Measurements from ENCODE around the gene BCL11A. TPM values are rescaled to one million over a fixed set of nuclear protein-coding genes. Genes with fewer than 3 reads are reported as not detected.

The BCL11A gene
- total and polyA plus RNA-seq, 2 of the 13 experiments (the other 11 are each of a cell fraction or from before 2014, with no cell fraction given), result not detected

DNA sequence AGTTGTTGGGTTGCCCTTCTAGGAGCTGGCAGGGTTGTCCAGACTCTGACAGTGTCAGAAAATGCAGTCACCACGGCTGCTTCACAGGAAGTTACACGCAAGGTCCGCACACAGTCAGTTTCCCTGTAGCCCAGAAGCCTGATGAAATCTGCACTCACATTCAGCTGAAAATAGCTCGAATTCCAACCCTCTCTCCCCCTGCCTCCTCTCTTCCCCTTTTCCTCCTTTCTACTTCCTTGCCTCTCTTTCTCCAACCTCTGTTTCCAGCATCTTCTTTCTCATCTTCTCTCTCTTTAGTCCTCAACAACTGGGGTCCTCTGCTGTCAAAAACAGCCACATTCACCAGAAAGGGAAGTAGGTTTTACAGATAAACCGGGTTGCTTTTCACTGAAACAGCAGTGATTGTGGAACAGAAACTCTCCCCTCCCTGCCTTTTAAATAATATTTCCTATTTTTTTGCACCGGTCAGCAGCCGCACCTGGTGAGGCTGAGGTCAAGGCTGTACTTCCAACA lies 69.3 kb downstream of the BCL11A start (continued):
- TF ChIP-seq KAT7 (CRISPR knock-in tag; IDR thresholded peaks at IDR 0.05; ENCODE audit: borderline replicate concordance), result no peak
- TF ChIP-seq PRMT3 (CRISPR knock-in tag; IDR thresholded peaks at IDR 0.05; ENCODE audit: borderline replicate concordance, low read depth), result no peak
- TF ChIP-seq ZFP36 (IDR thresholded peaks at IDR 0.05; ENCODE audit: borderline replicate concordance, low read depth, low read length, partially characterized antibody), result no peak
- no peak for TF ChIP-seq ZBTB3 (CRISPR knock-in tag; IDR thresholded peaks at IDR 0.05; ENCODE audit: borderline replicate concordance, low read depth)
- no peak for TF ChIP-seq SMAD1 (CRISPR knock-in tag; IDR thresholded peaks at IDR 0.05; ENCODE audit: borderline replicate concordance, low read depth)
- no peak for TF ChIP-seq KDM5B (CRISPR knock-in tag; IDR thresholded peaks at IDR 0.05; ENCODE audit: borderline replicate concordance)
- TF ChIP-seq FOXA3 (CRISPR knock-in tag; IDR thresholded peaks at IDR 0.05), result no peak
- no peak for TF ChIP-seq NFIB (CRISPR knock-in tag; IDR thresholded peaks at IDR 0.05; ENCODE audit: borderline replicate concordance)
- TF ChIP-seq, protein P1, sequence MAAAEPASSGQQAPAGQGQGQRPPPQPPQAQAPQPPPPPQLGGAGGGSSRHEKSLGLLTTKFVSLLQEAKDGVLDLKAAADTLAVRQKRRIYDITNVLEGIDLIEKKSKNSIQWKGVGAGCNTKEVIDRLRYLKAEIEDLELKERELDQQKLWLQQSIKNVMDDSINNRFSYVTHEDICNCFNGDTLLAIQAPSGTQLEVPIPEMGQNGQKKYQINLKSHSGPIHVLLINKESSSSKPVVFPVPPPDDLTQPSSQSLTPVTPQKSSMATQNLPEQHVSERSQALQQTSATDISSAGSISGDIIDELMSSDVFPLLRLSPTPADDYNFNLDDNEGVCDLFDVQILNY (CRISPR knock-in tag; conservative IDR thresholded peaks at IDR 0.05), result no peak
- no peak for TF ChIP-seq ZNF766 (CRISPR knock-in tag; IDR thresholded peaks at IDR 0.05; ENCODE audit: borderline replicate concordance)
- TF ChIP-seq GABPA (IDR thresholded peaks at IDR 0.05; ENCODE audit: low read depth, low read length), result no peak
- TF ChIP-seq GABPA (CRISPR knock-in tag; IDR thresholded peaks at IDR 0.05; ENCODE audit: low read depth), result 0 out of 2 replicates have a peak, but pooled peaks have one; percentile 23
- no peak for TF ChIP-seq HNRNPUL1 (IDR thresholded peaks at IDR 0.05; ENCODE audit: low read depth, low read length)
- TF ChIP-seq, protein P2, sequence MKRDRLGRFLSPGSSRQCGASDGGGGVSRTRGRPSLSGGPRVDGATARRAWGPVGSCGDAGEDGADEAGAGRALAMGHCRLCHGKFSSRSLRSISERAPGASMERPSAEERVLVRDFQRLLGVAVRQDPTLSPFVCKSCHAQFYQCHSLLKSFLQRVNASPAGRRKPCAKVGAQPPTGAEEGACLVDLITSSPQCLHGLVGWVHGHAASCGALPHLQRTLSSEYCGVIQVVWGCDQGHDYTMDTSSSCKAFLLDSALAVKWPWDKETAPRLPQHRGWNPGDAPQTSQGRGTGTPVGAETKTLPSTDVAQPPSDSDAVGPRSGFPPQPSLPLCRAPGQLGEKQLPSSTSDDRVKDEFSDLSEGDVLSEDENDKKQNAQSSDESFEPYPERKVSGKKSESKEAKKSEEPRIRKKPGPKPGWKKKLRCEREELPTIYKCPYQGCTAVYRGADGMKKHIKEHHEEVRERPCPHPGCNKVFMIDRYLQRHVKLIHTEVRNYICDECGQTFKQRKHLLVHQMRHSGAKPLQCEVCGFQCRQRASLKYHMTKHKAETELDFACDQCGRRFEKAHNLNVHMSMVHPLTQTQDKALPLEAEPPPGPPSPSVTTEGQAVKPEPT (CRISPR knock-in tag; IDR thresholded peaks at IDR 0.05; ENCODE audit: low read depth), result no peak
- no peak for TF ChIP-seq AGO1 (IDR thresholded peaks at IDR 0.05; ENCODE audit: low read depth, low read length, poor library complexity, severe bottlenecking)
- no peak for TF ChIP-seq KLF12 (CRISPR knock-in tag; IDR thresholded peaks at IDR 0.05; ENCODE audit: borderline replicate concordance)
- TF ChIP-seq, protein P3, sequence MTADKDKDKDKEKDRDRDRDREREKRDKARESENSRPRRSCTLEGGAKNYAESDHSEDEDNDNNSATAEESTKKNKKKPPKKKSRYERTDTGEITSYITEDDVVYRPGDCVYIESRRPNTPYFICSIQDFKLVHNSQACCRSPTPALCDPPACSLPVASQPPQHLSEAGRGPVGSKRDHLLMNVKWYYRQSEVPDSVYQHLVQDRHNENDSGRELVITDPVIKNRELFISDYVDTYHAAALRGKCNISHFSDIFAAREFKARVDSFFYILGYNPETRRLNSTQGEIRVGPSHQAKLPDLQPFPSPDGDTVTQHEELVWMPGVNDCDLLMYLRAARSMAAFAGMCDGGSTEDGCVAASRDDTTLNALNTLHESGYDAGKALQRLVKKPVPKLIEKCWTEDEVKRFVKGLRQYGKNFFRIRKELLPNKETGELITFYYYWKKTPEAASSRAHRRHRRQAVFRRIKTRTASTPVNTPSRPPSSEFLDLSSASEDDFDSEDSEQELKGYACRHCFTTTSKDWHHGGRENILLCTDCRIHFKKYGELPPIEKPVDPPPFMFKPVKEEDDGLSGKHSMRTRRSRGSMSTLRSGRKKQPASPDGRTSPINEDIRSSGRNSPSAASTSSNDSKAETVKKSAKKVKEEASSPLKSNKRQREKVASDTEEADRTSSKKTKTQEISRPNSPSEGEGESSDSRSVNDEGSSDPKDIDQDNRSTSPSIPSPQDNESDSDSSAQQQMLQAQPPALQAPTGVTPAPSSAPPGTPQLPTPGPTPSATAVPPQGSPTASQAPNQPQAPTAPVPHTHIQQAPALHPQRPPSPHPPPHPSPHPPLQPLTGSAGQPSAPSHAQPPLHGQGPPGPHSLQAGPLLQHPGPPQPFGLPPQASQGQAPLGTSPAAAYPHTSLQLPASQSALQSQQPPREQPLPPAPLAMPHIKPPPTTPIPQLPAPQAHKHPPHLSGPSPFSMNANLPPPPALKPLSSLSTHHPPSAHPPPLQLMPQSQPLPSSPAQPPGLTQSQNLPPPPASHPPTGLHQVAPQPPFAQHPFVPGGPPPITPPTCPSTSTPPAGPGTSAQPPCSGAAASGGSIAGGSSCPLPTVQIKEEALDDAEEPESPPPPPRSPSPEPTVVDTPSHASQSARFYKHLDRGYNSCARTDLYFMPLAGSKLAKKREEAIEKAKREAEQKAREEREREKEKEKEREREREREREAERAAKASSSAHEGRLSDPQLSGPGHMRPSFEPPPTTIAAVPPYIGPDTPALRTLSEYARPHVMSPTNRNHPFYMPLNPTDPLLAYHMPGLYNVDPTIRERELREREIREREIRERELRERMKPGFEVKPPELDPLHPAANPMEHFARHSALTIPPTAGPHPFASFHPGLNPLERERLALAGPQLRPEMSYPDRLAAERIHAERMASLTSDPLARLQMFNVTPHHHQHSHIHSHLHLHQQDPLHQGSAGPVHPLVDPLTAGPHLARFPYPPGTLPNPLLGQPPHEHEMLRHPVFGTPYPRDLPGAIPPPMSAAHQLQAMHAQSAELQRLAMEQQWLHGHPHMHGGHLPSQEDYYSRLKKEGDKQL (CRISPR knock-in tag; IDR thresholded peaks at IDR 0.05; ENCODE audit: low read depth), result no peak
- TF ChIP-seq, protein P4, sequence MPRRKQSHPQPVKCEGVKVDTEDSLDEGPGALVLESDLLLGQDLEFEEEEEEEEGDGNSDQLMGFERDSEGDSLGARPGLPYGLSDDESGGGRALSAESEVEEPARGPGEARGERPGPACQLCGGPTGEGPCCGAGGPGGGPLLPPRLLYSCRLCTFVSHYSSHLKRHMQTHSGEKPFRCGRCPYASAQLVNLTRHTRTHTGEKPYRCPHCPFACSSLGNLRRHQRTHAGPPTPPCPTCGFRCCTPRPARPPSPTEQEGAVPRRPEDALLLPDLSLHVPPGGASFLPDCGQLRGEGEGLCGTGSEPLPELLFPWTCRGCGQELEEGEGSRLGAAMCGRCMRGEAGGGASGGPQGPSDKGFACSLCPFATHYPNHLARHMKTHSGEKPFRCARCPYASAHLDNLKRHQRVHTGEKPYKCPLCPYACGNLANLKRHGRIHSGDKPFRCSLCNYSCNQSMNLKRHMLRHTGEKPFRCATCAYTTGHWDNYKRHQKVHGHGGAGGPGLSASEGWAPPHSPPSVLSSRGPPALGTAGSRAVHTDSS (CRISPR knock-in tag; conservative IDR thresholded peaks at IDR 0.05), result no peak
- TF ChIP-seq ZNF619 (CRISPR knock-in tag; IDR thresholded peaks at IDR 0.05), result no peak
- peak; percentile 37; the same call in 1 of the 2 replicates for TF ChIP-seq GABPB1 (CRISPR knock-in tag; IDR thresholded peaks at IDR 0.05)
- no peak for TF ChIP-seq ZNF326 (CRISPR knock-in tag; IDR thresholded peaks at IDR 0.05; ENCODE audit: borderline replicate concordance)

Data from HepG2 (cell line).